GM12872 (cell line): ENCODE results near the gene MEGF10.

Experiments
- TF ChIP-seq, protein P1 (sequence below): IDR thresholded peaks from 3 replicates; pipeline ENCODE4 v1.5.1; 2011; ENCODE audit warnings: low read depth, mild to moderate bottlenecking, low read length, moderate library complexity; ENCODE audit not compliant: insufficient read depth

MEGF10 gene

DNA sequence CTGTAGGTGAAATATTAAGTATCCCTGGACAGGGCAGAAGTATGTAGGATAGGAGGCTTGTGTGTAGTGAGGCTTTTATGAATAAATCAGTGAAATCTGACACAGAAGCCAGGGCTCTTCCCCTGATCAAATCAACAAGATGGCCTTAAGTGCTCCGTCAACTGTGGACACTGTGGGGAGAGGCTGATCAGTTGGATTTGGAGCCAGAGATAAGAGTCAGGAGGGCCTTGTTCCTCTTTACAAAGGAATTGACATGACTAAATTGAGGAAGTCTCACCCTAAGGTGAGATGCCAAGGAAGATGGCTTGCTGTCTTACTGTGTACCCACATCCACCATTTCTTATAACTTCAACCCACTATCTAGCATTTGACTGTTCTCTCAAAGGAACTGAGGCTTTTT is 135.3 kb downstream of the MEGF10 start:
- TF ChIP-seq, protein P1, sequence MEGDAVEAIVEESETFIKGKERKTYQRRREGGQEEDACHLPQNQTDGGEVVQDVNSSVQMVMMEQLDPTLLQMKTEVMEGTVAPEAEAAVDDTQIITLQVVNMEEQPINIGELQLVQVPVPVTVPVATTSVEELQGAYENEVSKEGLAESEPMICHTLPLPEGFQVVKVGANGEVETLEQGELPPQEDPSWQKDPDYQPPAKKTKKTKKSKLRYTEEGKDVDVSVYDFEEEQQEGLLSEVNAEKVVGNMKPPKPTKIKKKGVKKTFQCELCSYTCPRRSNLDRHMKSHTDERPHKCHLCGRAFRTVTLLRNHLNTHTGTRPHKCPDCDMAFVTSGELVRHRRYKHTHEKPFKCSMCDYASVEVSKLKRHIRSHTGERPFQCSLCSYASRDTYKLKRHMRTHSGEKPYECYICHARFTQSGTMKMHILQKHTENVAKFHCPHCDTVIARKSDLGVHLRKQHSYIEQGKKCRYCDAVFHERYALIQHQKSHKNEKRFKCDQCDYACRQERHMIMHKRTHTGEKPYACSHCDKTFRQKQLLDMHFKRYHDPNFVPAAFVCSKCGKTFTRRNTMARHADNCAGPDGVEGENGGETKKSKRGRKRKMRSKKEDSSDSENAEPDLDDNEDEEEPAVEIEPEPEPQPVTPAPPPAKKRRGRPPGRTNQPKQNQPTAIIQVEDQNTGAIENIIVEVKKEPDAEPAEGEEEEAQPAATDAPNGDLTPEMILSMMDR: no peak

DNA sequence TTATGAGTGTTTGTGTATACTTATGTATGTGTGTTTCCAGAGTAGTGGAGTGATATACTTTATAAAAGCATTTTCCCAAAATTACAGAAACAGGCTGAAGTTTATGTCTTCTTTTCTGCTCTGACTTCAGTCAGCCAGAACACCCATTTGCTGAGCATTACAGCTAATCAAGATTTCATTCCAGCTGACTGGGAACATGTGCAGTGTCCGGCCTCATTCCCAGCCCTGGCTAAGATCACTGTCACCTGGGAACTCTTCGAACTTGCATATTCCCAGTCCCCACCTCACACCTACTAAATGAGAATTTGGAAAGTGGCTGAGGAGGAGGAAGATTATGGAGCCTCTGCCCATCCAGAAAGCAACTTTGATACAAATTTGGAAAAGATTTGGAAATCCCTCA is 136.1 kb downstream of the MEGF10 start:
- TF ChIP-seq, protein P1: no peak

DNA sequence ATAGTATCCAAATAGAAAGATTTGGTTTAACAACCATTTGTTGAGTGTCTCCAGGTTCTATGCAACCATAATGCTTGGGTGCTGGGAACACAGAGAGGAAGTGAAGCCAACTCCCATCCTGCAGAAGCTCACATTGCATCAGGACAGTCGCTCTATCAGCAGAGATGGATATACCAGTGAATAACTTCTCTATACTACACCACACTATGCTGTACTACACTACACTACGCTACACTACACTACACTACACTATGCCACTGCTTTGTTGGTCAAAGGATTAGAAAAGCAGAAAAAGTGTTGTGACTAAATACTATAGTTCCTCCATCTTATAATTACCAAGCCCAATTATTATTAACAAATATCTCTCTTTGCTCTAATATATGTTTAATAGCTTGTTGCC is 137.7 kb downstream of the MEGF10 start:
- TF ChIP-seq, protein P1: no peak

DNA sequence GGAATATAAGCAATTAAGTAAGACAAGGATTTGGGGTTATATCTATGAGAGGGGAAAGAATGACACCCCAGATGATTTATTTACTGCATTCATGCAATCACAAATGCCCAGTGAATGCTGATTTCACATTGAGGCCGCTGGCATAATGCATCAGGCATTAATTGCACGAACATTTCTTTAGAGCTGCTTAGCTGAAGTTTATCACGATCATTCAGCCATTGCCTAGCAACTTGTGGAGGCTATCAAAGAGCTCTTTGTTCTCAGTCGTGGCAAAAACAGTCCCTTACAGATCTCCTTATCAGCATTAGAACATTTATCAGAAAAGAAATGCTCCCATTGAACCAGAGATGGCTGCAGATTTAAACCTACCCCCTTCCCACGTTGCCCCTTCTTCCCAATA is 138.2 kb downstream of the MEGF10 start:
- TF ChIP-seq, protein P1: no peak

DNA sequence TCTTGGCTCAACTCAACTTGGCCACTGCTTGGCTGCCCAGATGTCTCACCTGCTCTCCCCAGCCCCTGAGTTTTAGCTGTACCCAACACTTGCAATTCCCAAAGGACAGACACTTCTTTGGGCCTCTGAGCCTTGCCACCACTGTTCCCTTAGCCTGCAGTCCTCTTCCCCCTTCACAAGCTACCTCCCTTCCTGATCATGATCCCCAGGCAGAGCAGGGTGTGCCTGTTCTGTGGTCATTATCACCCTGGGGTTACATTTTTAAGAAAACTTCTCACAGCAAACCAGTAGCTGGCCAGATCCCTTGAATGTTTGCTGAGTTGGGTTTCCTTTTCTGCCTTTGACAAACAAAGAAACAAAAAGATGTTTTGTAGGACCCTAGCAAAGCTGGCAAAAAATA is 139.3 kb downstream of the MEGF10 start:
- TF ChIP-seq, protein P1: no peak

DNA sequence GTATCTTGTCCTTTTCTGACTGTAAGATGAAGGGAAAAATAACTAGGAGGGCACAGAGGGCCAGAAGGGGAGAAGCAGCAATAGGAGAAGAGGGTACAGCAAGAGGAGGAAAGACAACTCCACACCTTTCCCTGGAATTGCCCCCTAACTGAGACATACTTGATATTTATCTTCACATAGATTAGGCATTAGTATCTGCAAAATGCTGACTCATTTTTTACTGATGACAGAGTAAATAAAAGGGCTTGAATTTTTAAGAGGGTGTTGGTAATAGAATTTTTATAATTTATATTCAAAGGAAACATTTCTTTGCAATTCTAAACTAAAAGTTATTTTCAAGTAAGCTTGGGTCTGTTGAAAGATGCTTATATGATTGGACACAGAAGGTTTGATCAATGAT is 140.0 kb downstream of the MEGF10 start:
- TF ChIP-seq, protein P1: no peak

DNA sequence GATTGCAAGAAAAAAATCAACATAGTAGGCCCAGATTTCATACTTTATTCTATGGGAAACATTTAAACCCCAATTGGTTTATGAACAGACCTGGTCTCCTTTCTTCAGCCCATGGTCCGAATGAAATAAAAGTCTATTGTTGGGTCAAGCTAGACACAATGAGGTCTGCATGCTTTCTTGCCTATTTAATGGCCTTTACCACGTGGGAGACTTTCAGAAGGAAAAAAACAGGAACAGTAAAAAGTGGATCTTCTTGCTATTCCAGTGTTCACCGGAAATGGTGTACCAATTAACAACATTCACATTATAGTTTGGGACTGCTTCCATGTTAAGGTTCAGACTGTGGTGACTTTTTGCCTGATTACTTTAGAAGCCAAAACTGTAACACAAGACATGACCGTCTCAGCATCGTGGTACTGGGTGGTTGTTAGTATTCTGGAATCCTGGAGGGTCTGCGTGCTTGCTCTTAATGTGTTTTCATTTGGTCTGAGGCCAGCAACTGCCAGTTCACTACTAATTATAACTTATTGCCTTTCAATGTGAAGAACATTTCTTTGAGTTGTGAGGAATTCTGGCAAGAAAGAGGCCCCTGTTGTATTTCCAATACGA is 141.5 kb downstream of the MEGF10 start:
- TF ChIP-seq, protein P1: no peak

DNA sequence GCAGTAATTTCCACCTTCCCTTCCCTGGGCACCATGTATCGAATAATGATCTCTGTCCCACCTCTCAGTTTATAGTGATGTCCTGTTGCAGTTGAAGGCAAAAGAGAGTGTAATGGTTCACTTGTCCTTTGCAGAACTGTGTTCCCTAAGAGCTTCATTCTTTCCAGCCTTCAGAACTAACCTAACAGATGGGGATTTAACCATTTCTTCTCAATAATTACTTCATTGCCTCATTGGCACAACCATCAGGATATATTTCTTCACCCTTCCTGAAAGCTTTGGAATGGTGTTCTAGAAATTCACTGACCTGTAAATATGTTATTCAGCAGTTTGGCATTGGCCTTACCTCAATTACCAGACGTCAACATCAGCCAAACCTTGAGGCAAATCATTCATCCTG is 142.9 kb downstream of the MEGF10 start:
- TF ChIP-seq, protein P1: no peak
